Measurements from ENCODE around the gene PSMC1.

The PSMC1 gene

DNA sequence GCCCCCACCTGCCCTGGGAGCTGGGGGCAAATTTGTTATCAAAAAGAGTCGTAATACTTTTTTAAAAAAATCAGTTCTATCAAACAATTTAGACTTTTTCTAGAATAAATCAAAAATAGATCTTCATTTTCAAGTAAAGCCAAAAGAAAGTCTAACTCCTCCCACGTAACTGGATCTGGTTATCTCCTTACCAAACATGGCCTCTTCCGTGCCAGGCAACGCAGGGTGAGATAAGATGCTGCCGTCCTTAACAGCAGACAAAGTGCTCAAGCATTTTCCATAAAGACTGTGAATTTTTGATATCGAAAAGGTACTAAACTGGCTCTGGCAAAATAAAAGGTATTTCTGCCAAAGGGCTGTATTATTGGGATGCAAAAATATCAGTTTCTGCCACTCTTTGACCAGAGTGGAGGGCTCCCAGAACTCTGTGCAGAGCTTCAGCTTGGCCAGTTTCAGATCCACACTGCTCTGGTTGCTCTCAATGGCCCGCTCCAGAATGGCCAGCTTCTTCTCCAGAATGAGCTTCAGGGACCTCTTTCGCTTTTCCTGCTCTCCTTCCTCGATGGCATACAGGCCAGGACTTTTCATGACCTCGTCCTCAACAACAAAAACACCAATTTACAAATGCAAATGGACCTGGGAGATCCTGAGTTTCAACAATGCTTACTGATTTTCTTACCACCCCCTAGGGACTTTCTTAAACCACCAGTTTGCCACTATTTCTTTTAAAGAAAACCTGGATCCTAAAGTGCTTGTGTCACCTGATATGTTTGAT lies 46.4 kb downstream of the PSMC1 start:
- DNase-seq, result no peak

GRCh38 chr14:90303473-90303872 lies 47.1 kb downstream of the PSMC1 start:
- DNase-seq, result no peak

- DNase-seq, result no peak
These were observed 48.1 kb downstream of the PSMC1 start for GRCh38 chr14:90304502-90304901.

GRCh38 chr14:90305176-90305601 lies 48.8 kb downstream of the PSMC1 start:
- no peak for DNase-seq

DNA sequence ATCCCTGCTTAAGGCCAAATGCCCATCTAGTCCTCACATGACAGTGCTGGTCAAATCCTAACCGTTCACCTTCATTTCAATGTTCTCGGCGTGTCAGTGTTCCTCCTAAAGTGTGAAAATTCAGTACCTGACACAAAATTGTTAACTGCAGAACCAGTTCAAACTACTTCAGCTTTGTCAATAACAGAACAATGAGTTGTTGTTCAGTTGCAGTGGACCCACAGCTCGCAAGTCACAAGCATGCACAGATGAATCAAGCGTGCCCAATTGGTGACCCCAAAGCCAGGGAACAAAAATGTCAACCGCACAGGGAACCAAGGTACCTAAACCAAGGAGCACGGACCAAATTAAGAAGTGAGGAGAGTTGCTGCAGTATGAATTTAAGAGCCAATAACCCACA lies 52.2 kb downstream of the PSMC1 start:
- no peak for DNase-seq

GRCh38 chr14:90317286-90317685 lies 60.9 kb downstream of the PSMC1 start:
- no peak for DNase-seq

GRCh38 chr14:90318016-90318415 lies 61.7 kb downstream of the PSMC1 start:
- no peak for DNase-seq

- DNase-seq, result no peak
These were observed 62.8 kb downstream of the PSMC1 start for GRCh38 chr14:90319173-90319572.

- no peak for DNase-seq
These were observed 63.5 kb downstream of the PSMC1 start for GRCh38 chr14:90319634-90320541.

DNA sequence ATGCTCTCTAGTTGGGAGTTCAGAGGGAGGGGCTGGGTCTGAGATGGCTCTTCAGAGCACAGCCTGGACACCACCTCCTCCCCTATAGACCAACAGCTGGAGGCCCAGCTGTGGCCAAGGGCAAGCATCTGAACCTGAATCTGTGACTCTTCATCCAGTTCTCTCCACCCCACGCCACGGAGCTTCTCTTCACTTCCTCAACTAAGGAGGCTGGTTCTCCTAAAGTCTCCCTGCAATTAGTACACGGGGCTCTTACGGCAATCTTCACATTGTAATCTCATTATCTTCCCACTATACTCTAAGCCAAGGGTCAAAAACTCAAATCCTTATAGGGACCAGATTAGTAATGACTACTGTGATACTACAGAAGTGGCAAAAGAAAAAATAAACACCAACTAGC lies 65.5 kb downstream of the PSMC1 start:
- no peak for DNase-seq

Data from activated CD4-positive, alpha-beta T cell treated with anti-CD3 and anti-CD28 coated beads for 48 hours (primary cell).